ENCODE results near the gene TBC1D14. TPM values are rescaled to one million over a fixed set of nuclear protein-coding genes. Genes with fewer than 3 reads are reported as not detected.

Gene TBC1D14
- total and polyA plus RNA-seq, 2 of the 8 experiments (the other 6 are each of a cell fraction or from before 2014, with no cell fraction given): 45.6 to 48.2 TPM

GRCh38 chr4:7049295-7049694 is 139.7 kb downstream of the TBC1D14 start:
- no peak overlapping the region for H4K91ac ChIP-seq (replicated peaks; ENCODE audit: insufficient read length, low read length)
- no peak overlapping the region for H2AFZ ChIP-seq (ENCODE audit: low read length)
- peaks cover 44% of the 10 kb centered on the region for H3K79me1 ChIP-seq (ENCODE audit: low read depth, low read length)
- no peaks in the 10 kb centered on the region for H3K9me3 ChIP-seq (ENCODE audit: insufficient read depth in 2 of 2, low read depth in 1 of 2, low read length in 1 of 2)
- peaks cover 7 to 36% of the 10 kb centered on the region in 2 experiments for H4K20me1 ChIP-seq (replicated peaks in 1 of 2; ENCODE audit: control insufficient read depth in 1 of 2, insufficient read depth in 2 of 2, low read length in 2 of 2)
- no peaks in the 10 kb centered on the region for H3K36me3 ChIP-seq (ENCODE audit: control insufficient read depth in 2 of 4, insufficient read depth in 4 of 4, low read length in 3 of 4)
- no peak for TF ChIP-seq TCF12 (IDR thresholded peaks at IDR 0.05; ENCODE audit: low read depth, low read length)
- no peak for TF ChIP-seq BCL11A (IDR thresholded peaks at IDR 0.05; ENCODE audit: low read depth in 2 of 2, low read length in 2 of 2)
- no peak for TF ChIP-seq NANOG (IDR thresholded peaks at IDR 0.05; ENCODE audit: insufficient read depth, low read depth, low read length, poor library complexity, severe bottlenecking)
- no peak for TF ChIP-seq RBBP5 (IDR thresholded peaks at IDR 0.05; ENCODE audit: borderline replicate concordance, low read depth, low read length)
- no peak for TF ChIP-seq BRCA1 (IDR thresholded peaks at IDR 0.05; ENCODE audit: low read depth, low read length)
- no peak overlapping the region for H3K4ac ChIP-seq (replicated peaks; ENCODE audit: insufficient read length, low read depth, low read length)
- no peak overlapping the region for H3K14ac ChIP-seq (ENCODE audit: insufficient read length)
- 92% methylated on average over 4 of the region's 4 CpGs; no CpG with 5 or more reads in 1 of the 2 experiments for WGBS, 2 experiments (ENCODE audit: extremely low coverage in 1 of 2, insufficient coverage in 1 of 2, insufficient read length in 1 of 2, insufficient replicate concordance in 2 of 2, low coverage in 1 of 2, low lambda C conversion rate in 2 of 2, missing lambda C conversion rate in 1 of 2)
- peaks cover 0 to 8% (median under 1%) of the 10 kb centered on the region in 4 experiments; a peak in 5 of 7 replicates for H3K4me1 ChIP-seq (replicated peaks in 1 of 4; ENCODE audit: control insufficient read depth in 3 of 4, insufficient read depth in 4 of 4, low read length in 3 of 4)
- H2BK20ac ChIP-seq (ENCODE audit: low read length): no peak overlapping the region
- no peak overlapping the region for H3K4me3 ChIP-seq (ENCODE audit: extremely low read depth in 1 of 4, insufficient read depth in 2 of 4, low read depth in 3 of 4, low read length in 4 of 4)
- CTCF ChIA-PET (ENCODE audit: partially characterized antibody): interaction anchor here (1.4 to 2.4 kb wide), 3 partner anchors 8 to 32 kb away, joined by 4 to 13 read pairs (median 7); no protein-coding TSS in a partner anchor
- H2AK5ac ChIP-seq (ENCODE audit: low read depth, low read length): no peak overlapping the region
- H3K23ac ChIP-seq (ENCODE audit: insufficient read length): no peak overlapping the region
- no peak overlapping the region for H4K5ac ChIP-seq (ENCODE audit: insufficient read length, low read depth, low read length)
- FAIRE-seq (no peak), DNase-seq (ENCODE audit: low read depth in 1 of 2, low spot score in 2 of 2) (no peak)
- peaks cover under 1% of the 10 kb centered on the region; the same call in 1 of the 2 replicates for H3K23me2 ChIP-seq (ENCODE audit: low read depth, low read length)
- H3K4me2 ChIP-seq (ENCODE audit: insufficient read depth in 1 of 2, low read depth in 2 of 2, low read length in 2 of 2): no peak overlapping the region
- H3K27ac ChIP-seq (ENCODE audit: low read depth, low read length): no peak overlapping the region
- H3K9ac ChIP-seq (replicated peaks in 1 of 4; ENCODE audit: extremely low read depth in 1 of 4, low read depth in 3 of 4, low read length in 3 of 4): no peak overlapping the region
- H2BK12ac ChIP-seq (ENCODE audit: low read depth, low read length): no peak overlapping the region
- H3K56ac ChIP-seq (replicated peaks; ENCODE audit: insufficient read length, low read depth, low read length): no peak overlapping the region
- H2BK120ac ChIP-seq (replicated peaks; ENCODE audit: low read depth, low read length): no peak overlapping the region
- no peak overlapping the region for H4K8ac ChIP-seq (ENCODE audit: extremely low read depth, insufficient read depth, low read length)
- H3K27me3 ChIP-seq (replicated peaks in 1 of 4; ENCODE audit: control insufficient read depth in 3 of 4, extremely low read depth in 1 of 4, insufficient read depth in 3 of 4, low read length in 3 of 4): peaks cover 0 to 7% (median 2%) of the 10 kb centered on the region in 4 experiments; a peak in 2 of 7 replicates
- peaks cover 3 to 44% of the 10 kb centered on the region in 2 experiments; a peak in 3 of 4 replicates for H3K79me2 ChIP-seq (ENCODE audit: control insufficient read depth in 1 of 2, insufficient read depth in 2 of 2, low read length in 2 of 2)
- no peak overlapping the region for H3K18ac ChIP-seq (ENCODE audit: extremely low read depth, low read length)
- no peak overlapping the region for H2BK5ac ChIP-seq (ENCODE audit: low read depth, low read length)
- POLR2A ChIA-PET (ENCODE audit: partially characterized antibody): interaction anchor here (1.1 to 1.3 kb wide), 2 partner anchors 12 to 18 kb away, joined by 5 read pairs; partner anchors contain the start of gene GRPEL1
- no peak overlapping the region for H2BK15ac ChIP-seq (ENCODE audit: low read length)
